ENCODE data around the gene NYAP2. TPM values are rescaled to one million over a fixed set of nuclear protein-coding genes. Genes with fewer than 3 reads are reported as not detected.

NYAP2 gene
- total RNA-seq, 4 donors from 2014 or later: 0.09 to 0.61 (median 0.18) TPM; not detected in 1

- H3K27me3 ChIP-seq: no peaks in the 10 kb centered on the region
- DNase-seq: no peak
- intact Hi-C loops (cut with DNase I): no loop called here
- TF ChIP-seq CTCF (IDR thresholded peaks at IDR 0.05) (no peak), POLR2A (IDR thresholded peaks at IDR 0.05) (no peak)
- no peak overlapping the region for H3K4me3 ChIP-seq
- no peaks in the 10 kb centered on the region for H3K4me1 ChIP-seq
- H3K27ac ChIP-seq: no peak overlapping the region
- 24 to 34% methylated on average over 1 of the region's 1 CpG for WGBS, 2 donors
- no peaks in the 10 kb centered on the region for H3K9me3 ChIP-seq
- H3K36me3 ChIP-seq: no peaks in the 10 kb centered on the region
These were observed 208.6 kb downstream of the NYAP2 start for GRCh38 chr2:225608136-225608535.

- DNase-seq: no peak
- H3K27me3 ChIP-seq: no peaks in the 10 kb centered on the region
- WGBS, 2 donors: 79 to 83% methylated on average over 1 of the region's 1 CpG
- H3K4me1 ChIP-seq: no peaks in the 10 kb centered on the region
- H3K27ac ChIP-seq: no peak overlapping the region
- intact Hi-C loops (cut with DNase I): no loop called here
- H3K9me3 ChIP-seq: no peaks in the 10 kb centered on the region
- TF ChIP-seq POLR2A (IDR thresholded peaks at IDR 0.05) (no peak), CTCF (IDR thresholded peaks at IDR 0.05) (no peak)
- H3K4me3 ChIP-seq: no peak overlapping the region
- H3K36me3 ChIP-seq: no peaks in the 10 kb centered on the region
These were observed 213.1 kb downstream of the NYAP2 start for GRCh38 chr2:225612636-225613035.

GRCh38 chr2:225614915-225615314, 215.4 kb downstream of the NYAP2 start:
- WGBS, 2 donors: 63 to 82% methylated on average over 1 to 2 of the region's 2 CpGs
- Histone ChIP-seq H3K27me3 (no peaks in the 10 kb centered on the region), H3K36me3 (no peaks in the 10 kb centered on the region), H3K4me3 (no peak overlapping the region), H3K9me3 (no peaks in the 10 kb centered on the region), H3K27ac (no peak overlapping the region), H3K4me1 (no peaks in the 10 kb centered on the region)
- intact Hi-C loops (cut with DNase I): no loop called here
- TF ChIP-seq POLR2A (IDR thresholded peaks at IDR 0.05) (no peak), CTCF (IDR thresholded peaks at IDR 0.05) (no peak)
- DNase-seq: no peak

- Histone ChIP-seq H3K4me1 (no peaks in the 10 kb centered on the region), H3K27me3 (no peaks in the 10 kb centered on the region), H3K9me3 (no peaks in the 10 kb centered on the region), H3K27ac (no peak overlapping the region), H3K36me3 (no peaks in the 10 kb centered on the region), H3K4me3 (no peak overlapping the region)
- 36 to 39% methylated on average over 2 to 3 of the region's 3 CpGs for WGBS, 2 donors
- intact Hi-C loops (cut with DNase I): no loop called here
- no peak for TF ChIP-seq CTCF (IDR thresholded peaks at IDR 0.05)
- TF ChIP-seq POLR2A (IDR thresholded peaks at IDR 0.05): no peak
- DNase-seq: no peak
These were observed 216.0 kb downstream of the NYAP2 start for GRCh38 chr2:225615514-225615913.

- Histone ChIP-seq H3K27ac (no peak overlapping the region), H3K4me1 (no peaks in the 10 kb centered on the region), H3K9me3 (no peaks in the 10 kb centered on the region), H3K27me3 (no peaks in the 10 kb centered on the region), H3K36me3 (no peaks in the 10 kb centered on the region), H3K4me3 (no peak overlapping the region)
- no peak for DNase-seq
- intact Hi-C loops (cut with DNase I): no loop called here
- no peak for TF ChIP-seq CTCF (IDR thresholded peaks at IDR 0.05)
- TF ChIP-seq POLR2A (IDR thresholded peaks at IDR 0.05): no peak
- WGBS, 2 donors: 65 to 66% methylated on average over 4 of the region's 4 CpGs
These were observed 216.9 kb downstream of the NYAP2 start for GRCh38 chr2:225616372-225616771.
